GM18499 (cell line): ENCODE results near the gene PSKH1.

Source experiments
- ATAC-seq: cut with Tn5 transposase; IDR thresholded peaks from one replicate; pipeline ENCODE4 v1.9.1; 2021; ENCODE audit warnings: moderate number of reproducible peaks; ENCODE audit not compliant: insufficient read depth, unreplicated experiment

Gene PSKH1

DNA sequence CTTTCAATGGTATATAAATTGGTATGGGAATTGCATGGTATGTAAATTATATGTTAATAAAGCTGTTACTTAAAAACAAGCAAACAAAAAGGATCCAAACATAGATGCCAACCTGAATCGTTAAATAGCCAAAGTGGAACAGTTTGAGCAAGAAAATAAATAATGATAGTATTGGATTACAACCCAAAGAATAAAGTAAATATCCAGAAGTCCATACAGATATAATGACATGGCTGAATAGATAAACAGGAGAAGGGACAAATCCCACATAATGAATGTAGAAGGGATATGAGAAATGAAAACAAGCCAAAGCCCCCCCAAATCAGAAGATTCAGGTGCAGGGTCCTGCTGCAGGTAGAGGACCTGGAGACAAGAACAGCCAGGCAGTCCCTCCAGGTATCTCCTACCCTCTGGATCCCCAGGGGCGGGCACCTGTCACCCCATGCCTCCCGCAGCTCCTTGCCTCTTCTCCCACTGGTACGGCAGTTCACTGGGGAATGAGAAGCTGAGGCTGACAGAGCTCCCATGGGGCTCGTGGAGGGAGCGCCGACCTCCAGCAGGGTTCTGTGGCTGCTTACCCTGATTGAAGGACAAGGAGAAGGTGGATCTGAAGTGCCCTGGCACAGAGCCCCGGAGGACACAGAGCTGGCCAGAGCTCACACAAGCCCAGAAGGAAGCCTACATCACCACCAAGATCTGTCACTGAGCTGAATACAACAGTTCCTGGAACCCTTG is 60.8 kb downstream of the PSKH1 start:
- ATAC-seq = no peak

DNA sequence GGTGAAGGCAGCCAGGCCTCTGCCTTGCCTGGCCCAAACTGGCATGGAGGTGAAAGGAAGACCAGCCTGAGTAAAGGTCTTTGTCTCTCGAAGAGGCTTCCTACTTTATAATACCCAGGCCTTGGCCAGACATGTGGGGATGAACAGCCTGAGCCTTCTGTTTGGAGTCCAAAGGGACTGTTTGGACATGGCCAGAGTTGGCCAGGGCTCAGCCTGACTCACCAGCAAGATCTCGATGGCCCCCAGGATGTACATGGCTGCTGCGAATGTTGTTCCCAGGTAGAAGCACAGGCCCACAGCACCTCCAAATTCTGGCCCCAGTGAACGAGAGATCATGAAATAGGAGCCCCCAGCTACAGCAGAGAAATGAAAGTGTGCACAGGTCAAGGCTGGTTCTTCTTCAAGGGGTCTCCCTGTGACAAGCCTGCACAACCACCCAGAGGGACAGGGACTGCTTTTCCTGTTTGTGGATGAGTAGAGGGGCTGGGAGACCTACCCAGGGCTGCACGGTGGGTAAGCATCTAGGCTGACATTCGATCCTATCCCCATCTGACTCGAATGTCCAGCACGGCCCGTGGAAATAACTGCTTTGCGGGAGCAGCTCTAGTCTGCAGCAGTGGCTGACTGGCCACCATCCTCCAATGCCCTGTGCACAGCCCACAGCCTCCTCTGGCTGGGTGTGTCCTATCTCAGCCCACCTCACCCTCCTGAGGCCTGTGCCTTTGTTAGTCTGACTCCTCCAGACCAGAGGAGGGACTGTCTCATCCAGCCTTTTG is 61.6 kb downstream of the PSKH1 start:
- ATAC-seq = no peak

DNA sequence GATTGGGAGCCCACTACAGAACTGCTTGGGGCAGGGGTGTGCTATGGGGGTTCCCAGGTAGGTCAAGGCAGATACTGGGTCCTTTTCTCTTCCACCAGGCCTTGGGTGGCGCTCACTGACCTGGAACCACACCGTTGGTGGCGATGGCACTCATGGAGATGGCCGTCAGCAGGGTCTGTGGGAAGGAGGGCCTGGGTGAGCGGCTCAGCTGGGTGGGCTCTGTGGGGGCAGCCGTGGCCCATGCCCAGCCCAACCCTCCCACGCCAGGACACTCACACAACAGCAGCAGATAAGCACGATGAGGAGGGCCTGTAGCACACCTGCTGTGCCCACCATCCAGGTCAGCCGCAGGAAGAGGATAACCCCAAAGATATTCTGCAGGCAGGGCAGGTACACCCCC is 64.6 kb downstream of the PSKH1 start:
- ATAC-seq = no peak

DNA sequence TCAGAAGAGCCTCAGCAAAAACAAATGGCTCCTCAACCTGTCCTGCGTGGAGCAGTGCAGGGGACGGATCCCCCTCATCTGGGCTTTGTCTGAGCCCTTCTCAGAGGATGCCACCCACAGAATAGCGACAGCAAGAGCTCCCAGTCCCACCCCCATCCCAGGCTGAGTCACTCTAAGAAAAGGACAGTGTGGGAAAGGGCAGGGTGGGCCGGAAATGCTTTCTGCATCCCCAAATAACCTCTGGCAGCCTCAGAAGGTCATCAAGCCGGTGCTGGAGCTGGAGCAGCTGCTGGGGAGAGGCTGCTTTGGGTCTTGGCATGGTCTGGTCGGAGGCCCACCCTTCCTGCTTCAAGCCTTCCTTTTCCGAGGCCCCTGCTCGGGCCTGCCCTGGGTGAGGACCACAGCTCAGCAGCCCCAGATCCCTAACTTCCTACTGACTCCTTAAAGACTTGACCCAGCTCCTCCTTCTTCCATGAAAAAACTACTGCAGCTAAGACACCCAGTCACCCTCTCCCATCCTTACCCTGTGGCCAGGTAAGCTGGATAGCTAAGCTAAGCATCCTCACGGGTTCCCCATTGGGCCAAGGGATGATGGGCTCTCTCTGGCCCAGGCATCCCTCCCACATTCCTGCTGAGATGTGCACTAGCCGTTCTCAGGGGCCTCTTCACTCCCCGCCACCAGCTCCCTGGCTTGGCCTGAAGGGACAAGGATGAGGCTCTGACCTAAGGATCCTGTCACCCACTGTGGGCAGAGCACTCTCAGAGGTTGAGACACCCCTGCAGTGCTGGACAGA is 66.7 kb downstream of the PSKH1 start:
- ATAC-seq = no peak

DNA sequence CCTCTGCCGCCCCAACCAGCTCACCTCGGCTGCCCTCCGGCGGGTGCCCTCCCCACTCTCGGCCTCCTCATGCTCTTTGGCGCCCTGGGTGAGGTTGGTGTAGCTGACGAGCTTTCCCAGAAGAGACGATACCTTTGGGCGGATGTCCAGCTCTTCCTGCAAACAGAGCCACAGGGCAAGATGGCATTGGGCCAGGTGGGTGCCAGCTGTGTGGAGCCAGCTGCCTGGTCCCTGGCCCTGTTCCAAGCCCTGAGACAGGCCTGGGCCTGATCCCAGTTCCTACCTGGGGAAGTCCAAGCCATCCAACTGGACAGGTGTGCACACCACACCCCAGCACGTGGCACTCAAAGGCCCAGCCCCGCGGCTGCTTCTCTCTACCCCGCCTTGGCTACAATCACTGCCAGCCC is 68.5 kb downstream of the PSKH1 start:
- no peak for ATAC-seq

DNA sequence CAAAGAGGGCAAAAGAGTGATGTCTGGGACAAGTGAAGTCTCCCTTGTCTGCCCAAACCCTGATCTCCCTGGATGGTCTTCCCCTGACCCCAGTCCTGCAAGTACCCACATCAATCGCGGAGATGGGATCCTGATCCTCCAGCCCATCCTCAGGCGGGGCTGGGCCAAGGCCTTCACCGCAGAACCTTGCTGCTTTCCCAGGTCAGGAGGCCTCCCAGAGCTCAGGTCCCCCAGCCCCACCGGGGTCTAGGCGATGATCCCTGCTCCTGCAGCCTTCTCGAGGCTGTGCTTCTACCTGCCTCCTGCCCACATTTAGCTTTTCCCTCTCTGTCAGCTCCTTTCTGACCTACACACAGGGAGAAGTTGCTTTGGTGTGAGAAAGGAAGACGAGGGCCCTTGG is 69.1 kb downstream of the PSKH1 start:
- no peak for ATAC-seq

DNA sequence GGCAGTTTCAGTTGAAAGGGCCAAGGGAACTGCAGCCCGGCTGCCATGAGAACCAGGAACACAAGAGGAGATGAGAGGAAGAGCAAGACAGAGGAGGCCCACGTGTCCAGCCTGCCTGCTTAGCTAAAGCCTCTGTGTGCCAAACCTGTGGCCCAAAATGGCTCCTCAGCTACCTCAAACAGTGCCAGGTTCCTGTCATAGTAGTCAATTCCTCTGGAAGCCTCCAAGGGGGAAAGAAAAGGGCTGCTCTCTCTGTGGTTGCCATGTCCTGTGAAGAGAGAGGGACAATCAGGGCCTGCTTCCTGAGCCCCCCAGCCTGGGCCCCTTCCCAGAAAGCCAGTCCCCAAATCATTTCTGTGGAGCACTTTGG is 70.2 kb downstream of the PSKH1 start:
- no peak for ATAC-seq

DNA sequence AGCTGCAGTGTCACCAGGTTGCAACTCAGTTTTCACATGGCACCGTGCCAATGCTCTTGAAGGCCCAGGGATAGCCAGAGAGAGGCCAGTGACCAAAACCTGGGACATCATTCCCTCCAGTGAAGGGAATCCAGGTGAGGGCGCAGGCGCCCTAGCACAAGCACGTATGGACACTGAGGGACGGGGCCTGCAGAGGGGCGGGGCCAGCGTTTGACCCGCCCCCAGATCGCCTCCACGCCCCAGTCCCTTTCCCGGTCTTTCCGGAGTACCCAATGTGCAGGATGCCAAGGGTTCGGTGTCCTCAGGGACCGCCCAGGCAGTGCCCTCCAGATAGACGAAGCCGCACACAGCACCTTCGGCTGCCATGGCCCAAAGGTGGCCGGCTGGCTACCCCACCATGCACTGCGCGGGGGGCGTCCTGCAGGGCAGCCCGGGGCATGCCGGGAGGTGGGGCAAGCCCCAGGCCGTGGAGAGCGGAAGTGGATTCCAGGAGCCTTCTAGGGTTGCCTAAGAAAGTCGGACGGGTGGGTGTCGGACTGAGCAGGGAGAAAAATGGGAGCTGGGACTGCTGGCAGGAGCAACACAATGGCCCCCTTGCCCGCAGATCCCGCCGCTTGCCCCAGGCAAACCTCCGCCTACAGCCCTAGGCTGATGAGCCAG is 70.7 kb downstream of the PSKH1 start:
- no peak for ATAC-seq

DNA sequence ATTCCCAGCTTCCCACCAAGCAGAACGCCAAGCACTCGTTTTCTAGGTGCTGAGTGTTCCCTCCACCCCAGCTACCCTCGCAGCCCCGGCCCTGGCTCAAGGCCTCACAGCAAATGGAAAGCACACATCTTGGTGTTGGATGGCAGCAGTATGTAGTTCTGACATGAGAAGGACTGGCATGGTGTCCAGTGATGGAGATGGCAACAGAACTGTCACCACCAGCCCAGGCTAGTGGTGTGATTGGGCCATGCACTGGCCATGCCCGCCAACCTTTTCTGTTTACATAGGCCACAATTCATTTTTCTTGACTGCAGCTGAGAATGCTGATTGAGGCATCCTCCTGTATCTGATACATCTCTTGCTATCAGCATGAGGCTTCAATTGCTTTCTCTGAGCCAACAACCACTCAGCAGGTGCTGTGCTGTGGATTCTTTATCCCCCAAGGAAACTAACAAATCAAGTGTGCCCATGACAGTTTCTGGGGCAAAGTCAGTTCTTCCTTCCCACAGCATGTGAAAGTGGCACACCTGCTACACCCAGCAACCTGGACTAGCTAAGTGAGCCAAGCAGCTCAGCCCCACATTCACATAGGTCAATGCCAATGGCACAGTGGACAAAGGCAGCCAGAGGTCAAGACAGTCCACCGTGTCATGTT is 71.5 kb downstream of the PSKH1 start:
- no peak for ATAC-seq

DNA sequence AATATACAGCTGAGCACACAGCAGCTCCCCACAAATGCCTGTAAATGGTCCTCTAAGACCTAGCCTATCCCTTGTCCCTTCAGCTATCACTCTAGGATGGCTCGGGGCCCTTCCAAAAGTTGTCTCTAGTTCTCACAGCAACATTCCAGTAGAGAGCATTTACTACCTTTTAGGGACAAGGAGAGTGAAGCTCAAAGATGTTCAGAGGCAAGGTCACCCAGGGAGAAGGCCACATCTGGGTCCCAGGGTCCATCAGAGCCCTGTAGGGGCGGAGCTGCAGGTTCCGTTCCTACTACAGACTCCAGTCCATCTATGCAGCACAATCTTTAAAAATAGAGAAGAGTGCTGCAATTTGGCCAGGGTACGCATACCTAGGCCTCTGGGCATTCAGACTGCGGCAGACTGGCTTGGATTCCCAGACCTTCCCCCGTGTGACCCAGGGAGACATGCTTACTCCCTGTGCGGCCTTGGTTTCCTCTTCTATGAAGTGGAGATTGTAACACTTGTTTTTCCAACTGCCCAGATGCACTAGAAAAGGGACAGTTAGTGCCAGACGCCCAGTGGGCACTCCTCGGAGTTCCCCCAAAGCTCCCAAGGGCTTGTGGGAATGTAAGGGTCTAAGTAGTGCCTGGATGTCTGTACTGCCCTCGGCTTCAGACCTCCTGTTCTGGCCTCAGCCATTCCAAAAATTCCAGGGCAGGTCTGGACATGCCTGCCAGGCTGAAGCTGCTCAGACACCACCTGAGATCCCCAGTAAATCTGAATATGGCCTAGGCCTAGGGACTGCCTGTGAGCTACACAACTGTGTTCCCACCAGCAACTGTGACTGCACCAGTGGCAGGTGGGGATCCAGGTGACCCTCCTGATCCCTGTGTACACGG is 72.9 kb downstream of the PSKH1 start:
- ATAC-seq = no peak

DNA sequence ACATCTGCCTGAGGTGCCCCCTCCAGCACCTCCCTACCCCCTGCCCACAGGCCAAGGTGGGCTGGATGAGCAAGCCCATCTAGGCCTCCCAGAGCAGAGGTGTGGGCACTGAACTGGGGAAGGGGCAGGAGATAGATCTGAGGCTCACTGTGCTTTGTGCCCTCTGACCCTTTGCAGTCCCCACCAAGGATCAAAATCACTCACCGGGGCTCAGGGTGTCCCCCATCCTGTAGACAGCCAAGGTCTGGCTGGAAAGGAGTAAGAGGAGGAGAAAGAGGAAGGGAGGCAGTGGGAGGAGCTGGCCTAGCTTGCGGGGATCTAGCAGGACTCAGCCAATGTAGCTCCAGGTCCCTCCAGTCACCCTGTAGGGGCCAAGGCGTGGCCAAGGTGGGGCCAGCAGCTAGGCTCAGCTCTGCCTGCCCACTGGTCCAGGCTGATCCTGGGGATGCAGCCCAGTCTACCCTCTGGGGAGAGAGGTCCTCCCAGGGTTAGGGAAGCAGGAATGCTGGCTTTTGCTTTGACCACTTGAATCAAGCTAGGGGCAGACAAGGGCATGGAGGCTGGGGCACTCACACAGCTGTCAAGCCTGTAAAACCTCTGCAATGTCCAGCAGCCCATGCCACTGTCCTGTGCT is 73.6 kb downstream of the PSKH1 start:
- ATAC-seq = no peak

DNA sequence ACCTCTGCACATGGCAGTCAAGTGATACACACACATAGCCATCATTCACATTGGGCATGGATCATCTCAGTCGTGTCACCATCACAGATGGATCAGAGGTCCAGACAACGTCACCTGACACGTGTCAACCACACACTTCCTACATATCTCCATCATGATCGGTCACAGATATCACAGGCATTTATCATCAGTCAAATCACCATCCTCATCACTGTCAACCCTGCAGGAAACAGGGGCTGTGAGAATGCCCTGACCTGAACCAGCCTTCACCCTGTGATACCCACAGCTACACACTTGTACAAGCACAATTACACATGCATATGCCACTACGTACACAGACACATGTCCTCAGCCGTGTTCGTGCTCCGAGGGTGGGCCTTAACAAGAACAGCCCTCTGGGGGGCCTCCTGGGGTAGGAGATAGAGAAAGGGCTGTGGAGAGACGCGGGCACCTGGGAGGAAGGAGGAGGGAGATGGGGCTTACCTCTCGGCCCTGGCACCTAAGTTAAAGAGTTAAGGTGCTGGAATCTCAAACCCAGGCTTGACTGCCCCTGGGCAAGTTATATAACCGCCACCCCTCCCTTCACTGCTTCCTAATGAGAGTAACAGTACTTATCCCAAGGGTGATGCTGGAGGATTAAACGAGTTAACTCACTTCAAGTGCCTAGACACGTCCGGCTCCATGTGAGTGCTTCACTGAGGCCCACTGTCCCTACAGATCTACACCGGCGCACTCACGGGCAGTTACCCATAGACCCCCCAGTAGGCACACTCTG is 74.3 kb downstream of the PSKH1 start:
- no peak for ATAC-seq

DNA sequence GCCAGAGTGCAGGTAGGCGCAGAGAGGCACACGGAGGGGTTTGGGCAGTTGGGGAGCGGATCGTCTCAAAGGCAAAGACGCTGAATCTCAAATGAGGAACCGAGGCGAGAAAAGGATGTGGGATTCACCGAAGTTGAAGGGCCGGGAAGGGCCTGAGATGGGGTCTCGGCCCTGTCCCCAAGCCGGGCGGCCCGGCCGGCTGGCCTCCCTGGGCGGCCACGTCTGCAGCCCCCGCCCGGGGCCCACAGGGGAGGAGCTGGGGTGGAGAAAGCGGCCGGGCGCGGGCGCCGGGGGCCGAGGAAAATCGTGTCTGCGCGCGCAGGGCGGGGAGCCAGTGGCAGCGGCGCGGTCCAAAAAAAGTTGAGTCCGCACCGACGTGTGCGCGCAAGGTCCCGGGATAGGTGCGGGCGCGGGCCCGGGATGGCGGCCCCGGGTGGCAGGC is 74.9 kb downstream of the PSKH1 start:
- no peak for ATAC-seq

DNA sequence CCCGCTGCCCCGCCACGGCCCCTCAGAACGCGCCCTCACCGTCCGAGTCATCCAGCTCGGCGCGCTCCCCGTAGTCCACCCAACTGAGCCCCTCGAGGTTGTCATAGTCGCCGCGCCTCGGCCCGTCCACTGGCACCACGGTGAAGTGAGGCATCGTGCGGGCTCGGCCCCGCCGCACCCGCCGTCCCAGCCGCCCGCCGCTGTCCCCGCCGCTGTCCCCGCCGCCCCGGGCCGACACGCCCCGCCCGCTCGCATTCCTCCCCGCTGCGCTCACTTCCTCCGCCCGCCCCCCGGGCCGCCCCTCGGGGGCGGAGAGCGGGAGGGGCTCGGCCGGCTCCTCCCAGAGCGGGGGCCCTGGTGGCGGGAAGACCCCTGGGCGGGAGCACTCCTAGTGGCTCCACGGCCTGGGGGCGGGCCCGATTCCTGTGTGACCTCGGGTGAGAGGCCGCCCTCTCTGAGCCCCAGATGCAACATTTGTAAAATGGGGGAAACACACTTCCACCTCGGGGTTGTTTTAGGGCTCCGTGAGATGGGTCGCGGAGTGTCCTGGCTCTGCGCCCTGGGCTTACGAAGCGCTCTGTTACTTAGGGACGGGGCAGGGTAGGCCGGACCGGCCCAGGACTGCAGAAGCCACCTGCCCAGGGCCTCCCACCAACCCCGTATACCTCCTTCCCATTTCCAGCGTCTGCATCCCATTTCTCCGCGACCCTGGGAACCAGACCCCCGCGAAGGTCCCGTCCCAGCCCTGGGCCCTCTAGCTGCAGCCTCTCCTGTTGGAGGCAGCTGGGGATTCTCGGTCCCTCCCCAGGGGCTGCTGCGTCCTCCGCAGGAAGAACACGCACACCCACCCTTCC is 75.6 kb downstream of the PSKH1 start, which contains the start of gene SLC12A4:
TSS of gene SLC12A4 (minus strand) at position 238 of the 854 bp plus-strand sequence. CDS start at position 154, 84 bp downstream.
- ATAC-seq = no peak

DNA sequence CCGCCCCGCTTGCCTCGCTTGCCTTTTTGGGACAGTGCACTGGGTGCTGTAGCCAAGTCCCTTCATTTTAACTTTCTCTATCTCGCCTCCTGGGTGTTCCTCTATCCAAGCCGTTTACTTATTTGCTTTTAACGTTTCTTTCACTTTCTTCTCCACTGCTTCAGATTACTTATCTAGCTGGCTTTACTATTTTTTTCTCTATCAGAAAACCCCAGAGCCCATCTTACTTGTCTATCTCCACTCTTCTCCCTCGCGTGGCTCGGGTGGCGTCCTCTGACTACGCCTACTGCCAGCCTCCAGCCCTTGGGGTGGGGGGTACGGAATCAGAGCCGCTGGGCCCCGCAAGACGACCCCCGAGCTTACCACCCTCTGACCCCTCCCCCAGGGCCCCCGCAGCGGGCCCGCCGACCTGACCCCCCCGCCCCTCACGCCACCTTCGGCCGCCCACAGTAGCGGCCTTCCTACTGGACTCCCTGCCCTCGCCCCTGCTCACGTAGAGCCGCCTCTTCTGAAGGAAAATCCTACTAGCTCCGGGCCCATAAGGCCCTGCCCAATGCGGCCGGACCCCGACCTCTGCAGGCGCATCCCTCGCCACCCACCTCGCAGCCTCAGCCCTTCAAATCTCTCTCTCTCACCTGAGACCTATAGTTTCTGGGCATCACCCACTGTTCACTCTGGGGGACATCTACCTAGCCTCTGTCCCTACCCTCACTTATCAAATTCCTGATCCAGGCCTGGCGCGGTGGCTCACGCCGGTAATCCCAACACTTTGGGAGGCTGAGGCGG is 76.4 kb downstream of the PSKH1 start:
- no peak for ATAC-seq

DNA sequence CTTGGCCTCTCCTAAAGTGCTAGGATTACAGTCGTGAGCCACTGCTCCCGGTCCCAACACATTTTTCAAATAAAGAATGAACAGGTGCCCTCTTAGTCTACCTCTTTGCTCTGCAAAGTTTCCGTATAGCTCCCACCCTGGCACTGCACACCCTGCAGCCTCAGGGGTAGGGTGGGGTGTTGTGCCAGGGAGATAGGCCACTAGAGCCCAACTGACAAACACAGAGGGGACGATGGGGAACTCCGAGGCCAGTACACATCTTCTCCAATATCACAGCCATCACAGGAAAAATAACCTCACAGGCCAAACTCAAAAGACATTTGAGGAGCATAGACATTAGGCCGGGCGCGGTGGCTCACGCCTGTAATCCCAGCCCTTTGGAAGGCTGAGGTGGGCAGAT is 78.1 kb downstream of the PSKH1 start:
- ATAC-seq = no peak
